ENCODE results near the gene LINGO3.

Gene LINGO3

DNA sequence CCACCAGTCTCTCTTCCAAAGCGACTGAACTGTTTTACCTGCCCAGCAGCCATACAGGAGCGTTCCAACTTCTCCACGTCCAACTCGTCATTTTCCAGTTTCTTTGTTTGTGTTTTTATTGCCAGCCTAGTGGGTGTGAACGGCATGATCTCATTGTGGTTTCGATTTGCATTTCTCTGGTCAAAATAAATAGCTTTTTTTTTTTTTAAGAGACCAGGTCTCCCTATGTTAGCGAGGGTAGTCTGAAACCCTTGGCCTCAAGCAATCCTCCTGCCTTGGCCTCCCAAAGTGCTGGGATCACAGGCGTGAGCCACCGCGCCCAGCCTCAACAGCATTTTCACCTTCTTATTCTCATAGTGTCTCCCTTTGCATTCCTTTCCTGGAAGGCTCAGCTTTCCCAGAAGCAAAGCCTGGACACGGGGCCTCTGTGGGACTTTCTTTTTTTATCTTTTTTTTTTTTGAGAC is 47.6 kb downstream of the LINGO3 start:
- DNase-seq (ENCODE audit: extremely low spot score) = no peak
- CTCF ChIA-PET = interaction anchor here (1.0 to 3.5 kb wide), 7 partner anchors 12 to 104 kb away, joined by 4 to 14 read pairs (median 7); partner anchors contain the start of gene PLEKHJ1
- TF ChIP-seq, protein P1, sequence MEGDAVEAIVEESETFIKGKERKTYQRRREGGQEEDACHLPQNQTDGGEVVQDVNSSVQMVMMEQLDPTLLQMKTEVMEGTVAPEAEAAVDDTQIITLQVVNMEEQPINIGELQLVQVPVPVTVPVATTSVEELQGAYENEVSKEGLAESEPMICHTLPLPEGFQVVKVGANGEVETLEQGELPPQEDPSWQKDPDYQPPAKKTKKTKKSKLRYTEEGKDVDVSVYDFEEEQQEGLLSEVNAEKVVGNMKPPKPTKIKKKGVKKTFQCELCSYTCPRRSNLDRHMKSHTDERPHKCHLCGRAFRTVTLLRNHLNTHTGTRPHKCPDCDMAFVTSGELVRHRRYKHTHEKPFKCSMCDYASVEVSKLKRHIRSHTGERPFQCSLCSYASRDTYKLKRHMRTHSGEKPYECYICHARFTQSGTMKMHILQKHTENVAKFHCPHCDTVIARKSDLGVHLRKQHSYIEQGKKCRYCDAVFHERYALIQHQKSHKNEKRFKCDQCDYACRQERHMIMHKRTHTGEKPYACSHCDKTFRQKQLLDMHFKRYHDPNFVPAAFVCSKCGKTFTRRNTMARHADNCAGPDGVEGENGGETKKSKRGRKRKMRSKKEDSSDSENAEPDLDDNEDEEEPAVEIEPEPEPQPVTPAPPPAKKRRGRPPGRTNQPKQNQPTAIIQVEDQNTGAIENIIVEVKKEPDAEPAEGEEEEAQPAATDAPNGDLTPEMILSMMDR (IDR thresholded peaks at IDR 0.05; ENCODE audit: control extremely low read depth, extremely low read depth, low read depth, missing control alignments) = no peak
- POLR2A ChIA-PET = interaction anchor here (0.6 to 2.1 kb wide), 4 partner anchors 10 to 581 kb away, joined by 3 to 11 read pairs (median 6); partner anchors contain the start of genes GADD45B and ZNF555

DNA sequence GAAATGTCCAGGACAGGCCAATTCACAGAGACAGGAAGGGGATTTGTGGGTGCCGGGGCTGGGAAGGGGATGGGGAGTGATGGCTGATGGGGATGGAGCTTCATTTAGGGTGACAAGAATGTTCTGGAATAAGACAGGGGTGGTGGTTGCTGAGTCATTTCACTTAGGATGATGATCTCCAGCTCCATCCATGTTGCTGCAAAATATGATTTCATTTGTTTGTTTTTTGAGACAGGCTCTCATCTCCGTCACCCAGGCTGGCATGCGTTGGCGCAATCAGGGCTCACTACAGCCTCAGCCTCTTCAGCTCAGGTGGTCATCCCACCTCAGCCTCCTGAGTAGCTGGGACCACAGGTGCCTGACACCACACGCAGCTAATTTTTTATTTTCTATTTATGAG is 48.6 kb downstream of the LINGO3 start:
- no peak for DNase-seq (ENCODE audit: extremely low spot score)
- ChIA-PET CTCF (interaction anchor here (1.2 to 3.5 kb wide), 5 partner anchors 14 to 103 kb away, joined by 3 to 14 read pairs (median 7); partner anchors contain the start of gene PLEKHJ1), POLR2A (interaction anchor here (1.6 kb wide), 1 partner anchor 13 kb away, joined by 5 read pairs; no protein-coding TSS in a partner anchor)
- TF ChIP-seq, protein P1 (IDR thresholded peaks at IDR 0.05; ENCODE audit: control extremely low read depth, extremely low read depth, low read depth, missing control alignments) = no peak

Measured in GM10248 (cell line).